IMR-90 (cell line): ENCODE data around the gene RNF144A. TPM values are rescaled to one million over a fixed set of nuclear protein-coding genes. Genes with fewer than 3 reads are reported as not detected.

Experiments used
- ATAC-seq: fragments of 200-7000 bp; cut with Tn5 transposase; 2 replicates; pipeline ENCODE4 v1.9.1; 2020; ENCODE audit warnings: low read depth, mild to moderate bottlenecking, moderate library complexity
- BruUV-seq: library from RNA; stranded (reverse); fragments of 400-500 nt; replicated peaks from 2 replicates; lab custom pipeline; 2021; lab: Mats Ljungman, UMichigan
- CTCF ChIA-PET: fragments of 300-600 bp; formaldehyde crosslinking; extraction: SDS; loops from one replicate; lab custom pipeline; 2021; ENCODE audit warnings: antibody characterized with exemption; lab: Yijun Ruan, JAX
- POLR2A ChIA-PET: fragments of 300-600 bp; sonication (Branson Sonifier 250); formaldehyde crosslinking; loops from one replicate; lab custom pipeline; 2022; ENCODE audit warnings: antibody characterized with exemption; ENCODE audit not compliant: unreplicated experiment; lab: Charles Lee
- DNase-seq: peaks from one replicate; pipeline ENCODE4 v3.0.0; 2013
- H2AFZ ChIP-seq: replicated peaks from 2 replicates; pipeline ENCODE3; 2013; ENCODE audit warnings: low read length, mild to moderate bottlenecking; ENCODE audit not compliant: poor library complexity
- H2AK5ac ChIP-seq: 2 replicates; pipeline ENCODE4 v1.6.1; 2013; ENCODE audit warnings: low read depth, low read length, inconsistent platforms
- H2AK9ac ChIP-seq: replicated peaks from 2 replicates; pipeline ENCODE3; 2013; ENCODE audit warnings: mild to moderate bottlenecking, low read depth, low read length, moderate library complexity; ENCODE audit not compliant: poor library complexity
- H2BK120ac ChIP-seq: 2 replicates; pipeline ENCODE4 v1.6.1; 2013; ENCODE audit warnings: low read depth, low read length, inconsistent platforms
- H2BK15ac ChIP-seq: 3 replicates; pipeline ENCODE4 v1.6.1; 2013; ENCODE audit warnings: low read depth, low read length, inconsistent platforms
- H2BK20ac ChIP-seq: 2 replicates; pipeline ENCODE4 v1.6.1; 2013; ENCODE audit warnings: low read depth, mild to moderate bottlenecking, inconsistent platforms, low read length, moderate library complexity
- H2BK5ac ChIP-seq: 2 replicates; pipeline ENCODE4 v1.6.1; 2013; ENCODE audit warnings: mild to moderate bottlenecking, low read depth, low read length, inconsistent platforms; ENCODE audit not compliant: poor library complexity, severe bottlenecking
- H3K14ac ChIP-seq: replicated peaks from 2 replicates; pipeline ENCODE4 v1.6.1; 2013; ENCODE audit warnings: low read depth, low read length, inconsistent platforms
- H3K18ac ChIP-seq: 2 replicates; pipeline ENCODE4 v1.6.1; 2013; ENCODE audit warnings: low read depth, low read length, control low read depth
- H3K23ac ChIP-seq: 2 replicates; pipeline ENCODE4 v1.6.1; 2013; ENCODE audit warnings: low read depth, low read length, inconsistent platforms
- H3K27ac ChIP-seq: 2 replicates; pipeline ENCODE4 v1.5.1; 2013; ENCODE audit warnings: mild to moderate bottlenecking, control low read depth, low read length; ENCODE audit not compliant: insufficient read depth
- H3K27me3 ChIP-seq: 2 replicates; pipeline ENCODE4 v1.6.1; 2013; ENCODE audit warnings: low read length; ENCODE audit not compliant: control insufficient read depth, insufficient read depth
- H3K36me3 ChIP-seq: 2 replicates; pipeline ENCODE4 v1.6.1; 2013; ENCODE audit warnings: low read length, mixed read lengths; ENCODE audit not compliant: control insufficient read depth, insufficient read depth
- H3K4ac ChIP-seq: 2 replicates; pipeline ENCODE4 v1.6.1; 2013; ENCODE audit warnings: low read depth, low read length, inconsistent platforms
- H3K4me1 ChIP-seq: 2 replicates; pipeline ENCODE4 v1.6.1; 2013; ENCODE audit warnings: low read length, mixed read lengths; ENCODE audit not compliant: control insufficient read depth, insufficient read depth
- H3K4me2 ChIP-seq: 2 replicates; pipeline ENCODE4 v1.6.1; 2013; ENCODE audit warnings: low read depth, mild to moderate bottlenecking, control low read depth, low read length, moderate library complexity
- H3K4me3 ChIP-seq: 2 replicates; pipeline ENCODE4 v1.5.1; 2013; ENCODE audit warnings: low read depth, mild to moderate bottlenecking, control low read depth, low read length, moderate library complexity; ENCODE audit not compliant: insufficient read depth
- H3K56ac ChIP-seq: 2 replicates; pipeline ENCODE4 v1.6.1; 2013; ENCODE audit warnings: low read length, inconsistent platforms; ENCODE audit not compliant: insufficient read depth; ENCODE audit errors: extremely low read depth
- H3K79me1 ChIP-seq, 2 experiments: 2 replicates each; pipeline ENCODE4 v1.6.1; 2013; ENCODE audit warnings: low read length in 2 of 2, inconsistent platforms in 1 of 2, low read depth in 1 of 2
- H3K9ac ChIP-seq: 2 replicates; pipeline ENCODE4 v1.6.1; 2013; ENCODE audit warnings: low read depth, low read length, control low read depth
- H3K9me1 ChIP-seq: 2 replicates; pipeline ENCODE4 v1.6.1; 2013; ENCODE audit warnings: low read length, inconsistent platforms; ENCODE audit not compliant: insufficient read depth
- H3K9me3 ChIP-seq: 2 replicates; pipeline ENCODE4 v1.6.1; 2013; ENCODE audit warnings: low read length; ENCODE audit not compliant: control insufficient read depth, insufficient read depth
- H4K20me1 ChIP-seq: 2 replicates; pipeline ENCODE4 v1.6.1; 2013; ENCODE audit warnings: low read length, inconsistent platforms; ENCODE audit not compliant: insufficient read depth
- H4K5ac ChIP-seq: 2 replicates; pipeline ENCODE4 v1.6.1; 2013; ENCODE audit warnings: mild to moderate bottlenecking, low read depth, low read length, control low read depth
- H4K8ac ChIP-seq, 2 experiments: 2 replicates each; pipeline ENCODE4 v1.6.1; 2013; ENCODE audit warnings: low read depth in 2 of 2, low read length in 2 of 2, control low read depth in 1 of 2, inconsistent platforms in 1 of 2
- H4K91ac ChIP-seq: 2 replicates; pipeline ENCODE4 v1.6.1; 2013; ENCODE audit warnings: low read depth, low read length, inconsistent platforms; ENCODE audit not compliant: insufficient read depth
- BHLHE40 ChIP-seq: fragments of 150-350 bp; IDR thresholded peaks from 2 replicates; pipeline ENCODE4 v1.6.1; 2016; ENCODE audit warnings: mild to moderate bottlenecking, low read depth, low read length
- CEBPB ChIP-seq: IDR thresholded peaks from 2 replicates; pipeline ENCODE4 v1.6.1; 2012; ENCODE audit warnings: low read depth, low read length, improper control_type of control experiment
- CHD1 ChIP-seq: IDR thresholded peaks from 2 replicates; pipeline ENCODE4 v1.6.1; 2012; ENCODE audit warnings: low read depth, low read length, improper control_type of control experiment
- FOS ChIP-seq: fragments of 150-350 bp; IDR thresholded peaks from 2 replicates; pipeline ENCODE4 v1.6.1; 2016; ENCODE audit warnings: low read depth, low read length
- MAFK ChIP-seq: IDR thresholded peaks from 2 replicates; pipeline ENCODE4 v1.6.1; 2012; ENCODE audit warnings: low read depth, low read length, improper control_type of control experiment
- MAZ ChIP-seq: IDR thresholded peaks from 2 replicates; pipeline ENCODE4 v1.6.1; 2012; ENCODE audit warnings: low read depth, mild to moderate bottlenecking, low read length, improper control_type of control experiment, moderate library complexity, borderline replicate concordance
- MXI1 ChIP-seq: IDR thresholded peaks from 2 replicates; pipeline ENCODE4 v1.6.1; 2012; ENCODE audit warnings: low read depth, mild to moderate bottlenecking, low read length, moderate library complexity, borderline replicate concordance
- NFE2L2 ChIP-seq: fragments of 150-350 bp; IDR thresholded peaks from 2 replicates; pipeline ENCODE4 v1.6.1; 2016; ENCODE audit warnings: low read depth, mild to moderate bottlenecking, low read length
- POLR2A ChIP-seq: IDR thresholded peaks from 2 replicates; pipeline ENCODE4 v1.6.1; 2012; ENCODE audit warnings: mild to moderate bottlenecking, low read depth, low read length
- RAD21 ChIP-seq: IDR thresholded peaks from 2 replicates; pipeline ENCODE4 v1.6.1; 2012; ENCODE audit warnings: low read length, improper control_type of control experiment
- RCOR1 ChIP-seq: IDR thresholded peaks from 2 replicates; pipeline ENCODE4 v1.6.1; 2012; ENCODE audit warnings: mild to moderate bottlenecking, low read length, improper control_type of control experiment; ENCODE audit not compliant: insufficient replicate concordance
- RFX5 ChIP-seq: IDR thresholded peaks from 2 replicates; pipeline ENCODE4 v1.8.0; 2012; ENCODE audit warnings: low read depth, mild to moderate bottlenecking, low read length, moderate library complexity
- SMC3 ChIP-seq: fragments of 150-350 bp; IDR thresholded peaks from 2 replicates; pipeline ENCODE4 v1.6.1; 2016; ENCODE audit warnings: low read depth, mild to moderate bottlenecking, antibody characterized with exemption, low read length, moderate library complexity
- WGBS, 2 experiments: methylation state at CpG; one replicate each; pipeline versions ENCODE4 v1.1.5 to v1.1.7; 2013; ENCODE audit warnings: missing lambda C conversion rate in 2 of 2; ENCODE audit not compliant: insufficient read length in 1 of 2; ENCODE audit errors: extremely low coverage in 2 of 2; 5-methylcytosine and 5-hydroxymethylcytosine counted together
- dilution Hi-C: fragments of 300-500 bp; cut with HindIII; formaldehyde crosslinking; loops from one replicate; pipeline ENCODE4 v1.14.3; 2018; ENCODE audit warnings: low sequenced_read_pairs; ENCODE audit not compliant: unreplicated experiment
- in situ Hi-C: fragments of 300-500 bp; cut with MboI; formaldehyde crosslinking; loops from 3 replicates; pipeline ENCODE4 v1.14.3; 2019; ENCODE audit warnings: low sequenced_read_pairs, inconsistent platforms, mixed read lengths
- intact Hi-C: fragments of 100-400 bp; cut with micrococcal nuclease; formaldehyde crosslinking; loops from 2 replicates; pipeline ENCODE4 v1.10.0; 2022
- polyA plus RNA-seq, 3 experiments: library from polyadenylated mRNA; depleted of rRNA; stranded (reverse); fragments of >200 nt; gene quantifications; 2 replicates each; pipeline ENCODE4 v1.2.3, GENCODE V29; 2012; ENCODE audit warnings: low replicate concordance in 1 of 3
- total RNA-seq: library from RNA; depleted of rRNA; stranded (reverse); fragments of >200 nt; gene quantifications from 2 replicates; pipeline ENCODE4 v1.2.3, GENCODE V29; 2012
- TF ChIP-seq, protein P1 (sequence below): fragments of 150-350 bp; IDR thresholded peaks from 2 replicates; pipeline ENCODE4 v1.6.1; 2016; ENCODE audit warnings: low read depth, mild to moderate bottlenecking, low read length, moderate library complexity, borderline replicate concordance
- TF ChIP-seq, protein P2 (sequence below): conservative IDR thresholded peaks from 2 replicates; pipeline ENCODE4 v1.5.1; 2012; ENCODE audit warnings: mild to moderate bottlenecking, low read depth, low read length, improper control_type of control experiment
- TF ChIP-seq, protein P3 (sequence below): fragments of 150-350 bp; IDR thresholded peaks from 2 replicates; pipeline ENCODE4 v1.6.1; 2017; ENCODE audit warnings: mild to moderate bottlenecking, antibody characterized with exemption, low read length, low read depth

Gene RNF144A
- total and polyA plus RNA-seq, 2 of the 4 experiments (the other 2 are of a cell fraction), result 0.18 to 0.26 TPM

DNA sequence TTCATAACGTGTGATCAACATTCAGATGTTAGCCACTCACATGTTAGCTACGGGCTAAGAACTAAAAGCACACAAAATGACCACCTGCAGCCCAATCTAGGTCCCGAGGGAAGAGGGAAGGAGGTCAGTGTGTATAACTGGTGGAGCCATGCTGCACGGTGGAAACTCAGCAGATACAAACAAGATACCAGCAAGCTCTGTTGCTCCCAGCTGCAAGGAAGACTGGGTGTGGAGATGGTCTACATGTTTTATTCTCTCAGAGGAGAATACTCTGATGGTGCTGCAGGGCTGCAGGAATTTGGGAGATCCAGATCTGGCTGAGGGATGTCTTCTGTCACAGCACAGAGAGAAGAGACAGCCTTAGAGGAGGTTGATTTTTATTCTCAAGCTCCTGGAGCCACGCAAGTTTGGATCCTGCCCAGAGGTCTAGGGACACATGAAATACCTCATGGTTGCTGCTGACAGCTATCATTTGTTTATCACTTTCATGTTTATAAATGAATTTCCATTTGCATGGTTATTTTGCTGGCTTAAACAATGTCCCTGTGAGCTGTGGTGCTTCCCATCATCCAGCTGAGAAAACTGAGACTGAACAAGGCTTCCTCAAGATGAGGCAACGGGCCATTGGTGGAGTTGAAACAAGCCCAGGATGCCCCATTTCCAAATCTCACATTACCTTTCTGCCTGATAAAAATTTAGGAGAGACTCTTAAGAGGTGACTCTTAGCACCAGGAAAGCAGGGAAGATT is 30.9 kb downstream of the RNF144A start:
- H3K9me3 ChIP-seq, result no peaks in the 10 kb centered on the region
- no peaks in the 10 kb centered on the region for H3K4me1 ChIP-seq
- no peaks in the 10 kb centered on the region for H3K36me3 ChIP-seq
- H2BK120ac ChIP-seq, result no peak overlapping the region
- ATAC-seq, result no peak
- no peak overlapping the region for H2BK5ac ChIP-seq
- no peak overlapping the region for H3K56ac ChIP-seq
- H3K79me1 ChIP-seq, result no peaks in the 10 kb centered on the region
- DNase-seq, result no peak
- H2BK20ac ChIP-seq, result no peak overlapping the region
- H2AK5ac ChIP-seq, result no peak overlapping the region
- no peak overlapping the region for H3K4ac ChIP-seq
- no peak overlapping the region for H3K27ac ChIP-seq
- H2AK9ac ChIP-seq, result no peak overlapping the region
- H3K9me1 ChIP-seq, result no peaks in the 10 kb centered on the region; the same call in 1 of the 2 replicates
- H3K14ac ChIP-seq, result no peak overlapping the region
- H4K91ac ChIP-seq, result no peak overlapping the region
- POLR2A ChIA-PET, result no interaction called here
- CTCF ChIA-PET, result interaction anchor here (1.2 kb wide), 1 partner anchor 51 kb away, joined by 3 read pairs; no protein-coding TSS in a partner anchor
- no peak for TF ChIP-seq MXI1
- TF ChIP-seq MAZ, result no peak
- TF ChIP-seq MAFK, result no peak
- TF ChIP-seq, protein P1, sequence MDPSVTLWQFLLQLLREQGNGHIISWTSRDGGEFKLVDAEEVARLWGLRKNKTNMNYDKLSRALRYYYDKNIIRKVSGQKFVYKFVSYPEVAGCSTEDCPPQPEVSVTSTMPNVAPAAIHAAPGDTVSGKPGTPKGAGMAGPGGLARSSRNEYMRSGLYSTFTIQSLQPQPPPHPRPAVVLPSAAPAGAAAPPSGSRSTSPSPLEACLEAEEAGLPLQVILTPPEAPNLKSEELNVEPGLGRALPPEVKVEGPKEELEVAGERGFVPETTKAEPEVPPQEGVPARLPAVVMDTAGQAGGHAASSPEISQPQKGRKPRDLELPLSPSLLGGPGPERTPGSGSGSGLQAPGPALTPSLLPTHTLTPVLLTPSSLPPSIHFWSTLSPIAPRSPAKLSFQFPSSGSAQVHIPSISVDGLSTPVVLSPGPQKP, result no peak
- no peak for TF ChIP-seq SMC3
- no peak for TF ChIP-seq NFE2L2
- TF ChIP-seq CHD1, result no peak
- no peak for TF ChIP-seq CEBPB
- no peak for TF ChIP-seq BHLHE40
- TF ChIP-seq RCOR1, result no peak
- TF ChIP-seq RFX5, result no peak
- TF ChIP-seq, protein P2, sequence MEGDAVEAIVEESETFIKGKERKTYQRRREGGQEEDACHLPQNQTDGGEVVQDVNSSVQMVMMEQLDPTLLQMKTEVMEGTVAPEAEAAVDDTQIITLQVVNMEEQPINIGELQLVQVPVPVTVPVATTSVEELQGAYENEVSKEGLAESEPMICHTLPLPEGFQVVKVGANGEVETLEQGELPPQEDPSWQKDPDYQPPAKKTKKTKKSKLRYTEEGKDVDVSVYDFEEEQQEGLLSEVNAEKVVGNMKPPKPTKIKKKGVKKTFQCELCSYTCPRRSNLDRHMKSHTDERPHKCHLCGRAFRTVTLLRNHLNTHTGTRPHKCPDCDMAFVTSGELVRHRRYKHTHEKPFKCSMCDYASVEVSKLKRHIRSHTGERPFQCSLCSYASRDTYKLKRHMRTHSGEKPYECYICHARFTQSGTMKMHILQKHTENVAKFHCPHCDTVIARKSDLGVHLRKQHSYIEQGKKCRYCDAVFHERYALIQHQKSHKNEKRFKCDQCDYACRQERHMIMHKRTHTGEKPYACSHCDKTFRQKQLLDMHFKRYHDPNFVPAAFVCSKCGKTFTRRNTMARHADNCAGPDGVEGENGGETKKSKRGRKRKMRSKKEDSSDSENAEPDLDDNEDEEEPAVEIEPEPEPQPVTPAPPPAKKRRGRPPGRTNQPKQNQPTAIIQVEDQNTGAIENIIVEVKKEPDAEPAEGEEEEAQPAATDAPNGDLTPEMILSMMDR, result no peak
- TF ChIP-seq RAD21, result no peak
- TF ChIP-seq, protein P3, sequence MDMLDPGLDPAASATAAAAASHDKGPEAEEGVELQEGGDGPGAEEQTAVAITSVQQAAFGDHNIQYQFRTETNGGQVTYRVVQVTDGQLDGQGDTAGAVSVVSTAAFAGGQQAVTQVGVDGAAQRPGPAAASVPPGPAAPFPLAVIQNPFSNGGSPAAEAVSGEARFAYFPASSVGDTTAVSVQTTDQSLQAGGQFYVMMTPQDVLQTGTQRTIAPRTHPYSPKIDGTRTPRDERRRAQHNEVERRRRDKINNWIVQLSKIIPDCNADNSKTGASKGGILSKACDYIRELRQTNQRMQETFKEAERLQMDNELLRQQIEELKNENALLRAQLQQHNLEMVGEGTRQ, result no peak
- no peak for TF ChIP-seq POLR2A
- TF ChIP-seq FOS, result no peak
- dilution Hi-C loops (no loop called here), in situ Hi-C loops (no loop called here), intact Hi-C loops (no loop called here)
- H2AFZ ChIP-seq, result no peak overlapping the region
- H4K5ac ChIP-seq, result no peak overlapping the region
- no peak overlapping the region for H3K4me2 ChIP-seq
- H3K18ac ChIP-seq, result no peak overlapping the region
- no CpG with 5 or more reads among the region's 6 CpGs for WGBS, 2 experiments
- H3K4me3 ChIP-seq, result no peak overlapping the region
- no peaks in the 10 kb centered on the region for H4K20me1 ChIP-seq
- BruUV-seq, result no TSS peak
- H3K9ac ChIP-seq, result no peak overlapping the region
- no peak overlapping the region for H4K8ac ChIP-seq
- no peak overlapping the region for H2BK15ac ChIP-seq
- peaks cover 5% of the 10 kb centered on the region for H3K27me3 ChIP-seq
- no peak overlapping the region for H3K23ac ChIP-seq
